DMS53 treated with DMSO at 0.1 percent for 48 hours (cell line): Measurements from ENCODE around the gene MTMR1.

Source experiments
- DNase-seq: peaks from one replicate; lab custom pipeline; 2025; ENCODE audit not compliant: unreplicated experiment; lab: John Stamatoyannopoulos, UW

Gene MTMR1

DNA sequence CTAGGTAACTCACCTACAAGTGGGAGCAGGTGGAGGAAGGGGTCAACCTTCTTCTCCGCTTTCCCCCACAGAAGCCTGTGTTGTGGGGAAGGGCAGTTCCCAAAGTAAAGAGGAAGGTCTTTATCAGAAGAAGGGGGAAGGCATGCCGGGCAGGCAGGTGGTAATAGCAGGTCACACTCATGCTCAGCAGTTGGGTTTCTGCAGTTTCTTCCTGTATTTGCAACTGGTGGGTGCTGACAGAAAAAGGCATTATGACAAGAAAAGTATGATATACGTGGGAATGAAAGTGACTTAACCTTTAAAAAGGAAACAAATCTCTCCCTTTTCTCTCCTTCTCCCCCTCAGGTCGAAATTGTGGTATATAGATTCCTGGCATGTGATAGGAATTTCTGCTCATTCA is 3.7 kb downstream of the MTMR1 start:
- DNase-seq: no peak

DNA sequence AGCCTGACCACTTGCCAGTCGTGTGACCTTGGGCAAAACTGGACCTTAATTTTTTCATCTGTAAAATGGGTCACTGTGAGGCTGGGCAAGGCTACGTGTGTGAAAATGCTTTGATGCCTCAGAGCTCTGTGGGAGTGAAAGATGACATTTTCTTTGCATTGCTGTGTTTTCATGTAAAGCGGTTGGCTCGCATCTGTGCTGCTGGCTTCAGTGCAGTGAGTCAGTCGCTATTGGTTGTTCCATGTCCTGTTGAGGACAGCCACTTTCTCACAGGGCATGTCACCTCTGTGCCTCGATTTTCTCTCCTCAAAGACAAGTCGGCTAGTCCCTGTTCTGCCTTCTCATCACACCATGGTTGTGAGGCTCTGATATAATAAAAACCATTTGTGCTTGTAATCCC is 4.4 kb downstream of the MTMR1 start:
- DNase-seq: no peak

DNA sequence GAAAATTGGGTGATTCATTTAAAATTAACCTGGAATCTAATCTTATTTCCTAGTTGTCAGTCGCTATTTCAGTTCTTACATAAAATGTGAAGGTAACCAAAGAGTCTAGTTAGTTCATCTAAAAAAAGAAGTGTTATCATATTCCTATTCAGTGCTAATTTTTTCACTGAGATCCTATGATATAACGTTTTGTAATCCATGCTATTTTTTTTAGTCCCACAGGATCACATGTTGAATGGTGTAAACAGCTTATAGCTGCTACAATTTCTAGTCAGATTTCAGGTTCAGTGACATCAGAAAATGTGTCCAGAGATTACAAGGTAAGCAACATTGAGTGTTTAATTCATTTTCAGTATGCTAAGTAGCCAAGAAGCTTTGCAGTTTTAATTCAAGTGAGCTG is 5.8 kb downstream of the MTMR1 start:
- no peak for DNase-seq

DNA sequence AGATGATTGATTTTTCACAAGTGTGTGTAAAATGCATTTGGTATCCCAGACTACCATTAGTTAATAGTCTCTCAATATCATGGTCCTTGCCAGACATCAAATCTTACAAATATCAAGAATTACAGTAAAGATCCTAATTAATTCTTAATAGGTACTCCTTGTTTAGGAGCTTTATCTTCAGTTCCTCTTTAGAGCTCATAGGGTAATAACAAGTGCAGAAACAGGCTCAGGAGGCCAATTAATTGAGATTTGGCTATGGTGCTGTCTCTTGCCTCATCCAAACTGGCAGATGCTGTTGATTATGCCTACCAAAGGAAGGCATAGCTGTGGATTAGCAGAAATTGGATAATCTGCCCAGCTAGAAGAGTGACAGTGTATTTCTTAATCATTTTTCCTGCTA is 6.9 kb downstream of the MTMR1 start:
- DNase-seq: no peak

DNA sequence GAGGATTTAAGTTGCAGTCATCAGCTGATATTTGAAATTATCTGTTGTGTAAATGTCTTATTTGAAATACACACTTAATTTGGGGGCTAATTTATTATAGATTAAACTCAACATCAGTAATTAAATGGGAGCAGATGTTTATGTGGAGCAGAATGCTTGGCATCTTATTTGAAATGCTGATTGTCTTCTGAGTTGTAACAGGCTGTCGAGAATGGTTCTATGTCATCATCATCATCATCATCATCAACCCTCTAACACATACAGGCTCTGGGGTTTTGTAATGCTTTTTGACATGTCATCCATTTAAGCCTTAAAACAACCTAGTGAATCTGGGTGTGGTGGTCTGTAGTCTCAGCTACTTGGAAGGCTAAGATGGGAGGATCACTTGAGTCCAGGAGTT is 8.2 kb downstream of the MTMR1 start:
- no peak for DNase-seq

DNA sequence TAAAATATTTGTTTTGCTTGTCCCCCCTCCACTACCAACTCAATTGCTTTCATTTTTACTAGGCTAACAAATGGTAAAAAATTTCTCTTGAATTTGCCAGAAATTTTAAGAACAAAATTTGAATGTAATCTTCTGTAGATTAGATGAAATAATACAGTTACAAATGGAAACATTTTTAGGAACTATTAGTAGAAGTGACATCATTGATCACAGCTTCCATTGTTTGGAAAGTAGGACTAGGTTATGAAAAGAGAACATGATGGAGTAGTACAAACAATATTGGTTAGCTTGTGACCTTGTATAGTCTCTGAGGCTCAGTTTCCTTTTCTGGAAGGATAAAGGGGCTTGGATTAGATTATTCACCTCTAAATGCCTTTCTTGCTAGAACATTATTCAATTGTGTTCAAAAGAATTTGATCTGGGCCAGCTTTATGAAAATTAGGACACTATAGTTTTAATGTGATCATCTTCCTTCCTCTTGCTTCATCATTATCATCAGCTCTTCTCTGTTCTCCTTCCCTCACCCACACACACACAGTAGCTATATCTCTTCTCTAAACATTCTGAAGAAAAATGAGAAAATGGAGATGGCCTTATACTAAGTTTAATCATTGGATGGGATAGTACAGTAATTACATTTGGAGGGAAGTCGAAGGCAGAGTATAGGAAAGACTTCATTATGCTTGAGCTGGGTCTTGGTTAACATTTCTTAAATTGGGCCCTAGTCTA is 9.9 kb downstream of the MTMR1 start:
- DNase-seq: no peak

DNA sequence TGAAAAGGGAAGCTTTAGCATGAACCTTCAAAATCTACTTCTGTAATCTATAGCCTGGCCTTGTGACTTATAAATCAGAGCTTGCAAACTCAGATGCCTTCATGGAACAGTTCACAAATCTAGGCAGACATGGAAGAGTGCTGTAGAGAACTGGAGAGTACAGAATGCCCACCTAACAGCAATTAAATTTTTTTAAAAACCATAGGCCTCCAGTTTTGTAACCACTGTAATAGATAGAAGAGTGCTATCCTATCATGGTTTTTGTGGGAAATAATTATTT is 10.4 kb downstream of the MTMR1 start:
- DNase-seq: no peak

DNA sequence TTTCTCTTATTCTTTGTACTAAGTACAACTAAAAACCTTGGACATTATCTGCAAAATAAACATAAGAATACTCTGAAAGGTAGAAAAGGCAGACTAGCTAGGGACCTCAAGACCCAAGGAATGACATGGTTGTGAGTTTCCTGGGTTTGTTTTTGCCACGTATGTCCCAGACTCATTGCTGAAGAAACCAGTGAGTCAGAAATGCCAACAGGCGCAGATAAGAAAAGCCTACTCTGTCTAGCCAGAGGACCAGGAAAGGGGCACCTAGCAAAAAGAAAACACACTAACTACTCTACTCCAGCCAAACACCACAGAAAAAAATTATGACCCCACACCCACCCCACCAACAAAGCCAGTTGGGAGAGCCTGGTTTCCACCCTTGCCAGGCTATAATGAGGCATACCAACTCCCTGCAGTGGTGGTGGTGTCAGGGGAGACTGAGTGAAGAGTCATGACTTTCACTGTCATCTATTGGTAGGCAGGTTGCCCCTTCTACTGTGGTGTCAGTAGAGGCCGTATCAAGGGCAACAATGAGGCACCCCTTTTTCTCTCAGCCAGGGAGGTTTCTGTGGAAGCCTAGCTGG is 10.9 kb downstream of the MTMR1 start:
- DNase-seq: no peak

DNA sequence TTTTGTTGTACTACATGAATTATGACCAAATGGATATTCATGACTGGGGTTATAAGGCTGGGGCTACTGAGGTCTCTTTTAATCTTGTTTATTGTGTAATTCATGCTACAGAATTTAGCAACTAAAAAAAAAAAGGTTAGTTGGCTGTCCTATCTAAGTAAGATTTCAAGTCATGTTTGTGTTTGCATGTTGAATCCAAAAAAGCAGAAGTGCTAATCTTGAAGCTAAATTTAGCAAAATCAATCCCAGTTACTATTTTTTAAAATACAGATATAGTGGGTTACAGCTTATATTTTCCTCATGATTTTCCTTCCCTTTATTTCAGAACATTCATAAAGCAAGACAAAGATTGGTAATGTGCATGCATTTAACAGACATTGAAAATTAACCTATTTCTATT is 19.4 kb downstream of the MTMR1 start:
- DNase-seq: no peak

DNA sequence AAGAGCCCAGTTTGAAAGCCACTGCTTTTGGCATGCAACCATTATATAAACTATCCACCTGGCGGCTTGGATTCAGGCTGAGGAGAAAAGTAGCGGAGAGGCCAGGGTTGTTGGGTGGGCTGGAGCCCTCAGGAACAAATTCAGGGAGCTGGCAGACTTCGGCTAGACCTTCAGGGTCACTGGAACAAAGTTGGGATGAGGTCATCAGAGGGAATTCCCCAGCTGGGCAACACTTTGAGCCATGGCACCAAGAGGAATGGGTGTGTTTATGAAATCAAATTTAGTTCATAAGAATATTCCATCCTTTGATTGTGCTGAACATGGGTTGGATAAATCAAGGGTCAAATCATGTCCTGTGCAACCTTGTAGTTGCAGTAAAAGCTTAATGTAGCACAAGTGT is 22.0 kb downstream of the MTMR1 start:
- DNase-seq: no peak

DNA sequence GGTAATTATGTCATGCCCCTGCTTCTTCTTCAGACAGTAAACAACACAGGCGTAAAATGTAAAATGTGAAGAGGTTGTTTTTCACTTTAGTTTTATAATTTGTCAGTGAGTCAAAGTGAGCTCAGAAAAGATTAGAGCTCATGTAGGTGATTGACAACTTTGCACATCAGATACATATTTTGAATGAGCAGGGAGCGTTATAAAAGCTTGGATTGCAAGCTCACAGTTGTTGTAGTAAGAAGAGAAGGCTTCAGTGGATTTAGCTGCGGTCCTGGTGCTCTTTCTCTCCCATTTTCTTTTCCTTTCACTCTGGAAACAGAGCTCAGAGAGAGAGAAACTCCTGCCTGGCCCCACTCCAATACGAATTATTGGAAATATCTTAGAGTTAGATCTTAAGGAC is 26.4 kb downstream of the MTMR1 start:
- no peak for DNase-seq

DNA sequence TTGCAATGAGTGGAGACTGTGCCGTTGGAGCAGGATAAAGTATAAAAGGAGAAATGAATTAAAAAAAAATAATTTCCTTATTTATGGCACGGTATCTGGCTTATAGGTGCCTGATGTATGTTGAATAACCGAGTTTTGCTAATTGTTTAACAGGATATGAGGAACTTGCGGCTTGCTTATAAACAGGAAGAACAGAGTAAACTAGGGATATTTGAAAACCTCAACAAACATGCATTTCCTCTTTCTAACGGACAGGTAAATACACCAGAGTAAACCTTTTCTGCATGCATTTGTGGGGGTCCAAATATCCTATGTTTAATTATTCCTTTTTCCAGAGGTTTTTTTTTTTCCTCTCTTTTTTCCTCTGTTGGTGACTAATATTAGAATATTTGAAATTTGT is 36.8 kb downstream of the MTMR1 start:
- no peak for DNase-seq

DNA sequence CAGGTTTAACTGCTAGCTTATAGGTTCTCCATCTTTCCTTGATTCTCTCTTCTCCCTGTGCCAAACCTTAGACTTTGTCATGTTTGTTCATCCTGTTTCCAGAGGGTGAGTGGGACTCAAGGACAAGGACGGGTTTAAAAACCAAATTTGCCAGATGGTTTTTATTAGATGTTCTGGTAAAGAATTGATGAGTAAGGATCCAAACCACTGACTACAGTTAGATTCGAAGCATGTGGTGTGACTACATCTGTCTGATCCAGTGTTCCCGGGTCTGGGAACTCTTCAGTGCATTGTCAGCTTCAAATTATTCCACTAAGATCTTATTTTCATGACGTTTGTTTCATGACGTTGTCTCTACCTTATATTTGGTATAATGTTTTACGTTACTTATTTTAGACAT is 37.5 kb downstream of the MTMR1 start:
- DNase-seq: no peak

DNA sequence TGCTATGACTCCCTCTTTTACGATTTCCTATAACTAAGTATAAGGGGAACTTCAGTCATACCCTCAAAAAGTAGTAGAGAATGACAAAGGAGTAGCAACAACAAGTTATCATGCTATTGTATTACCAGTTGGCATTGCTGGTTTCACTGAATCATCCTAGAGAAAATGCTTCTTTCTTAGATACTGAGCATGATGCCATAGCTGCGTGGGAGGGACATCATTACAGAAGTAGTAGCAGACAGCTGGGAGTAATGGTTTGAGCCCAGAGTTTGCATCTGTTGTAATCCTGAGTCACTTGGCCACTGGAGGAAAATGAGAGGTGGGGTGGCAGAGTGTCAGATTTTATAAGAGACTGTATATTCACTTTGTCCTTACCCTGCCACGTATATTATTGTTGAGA is 38.6 kb downstream of the MTMR1 start:
- DNase-seq: no peak

DNA sequence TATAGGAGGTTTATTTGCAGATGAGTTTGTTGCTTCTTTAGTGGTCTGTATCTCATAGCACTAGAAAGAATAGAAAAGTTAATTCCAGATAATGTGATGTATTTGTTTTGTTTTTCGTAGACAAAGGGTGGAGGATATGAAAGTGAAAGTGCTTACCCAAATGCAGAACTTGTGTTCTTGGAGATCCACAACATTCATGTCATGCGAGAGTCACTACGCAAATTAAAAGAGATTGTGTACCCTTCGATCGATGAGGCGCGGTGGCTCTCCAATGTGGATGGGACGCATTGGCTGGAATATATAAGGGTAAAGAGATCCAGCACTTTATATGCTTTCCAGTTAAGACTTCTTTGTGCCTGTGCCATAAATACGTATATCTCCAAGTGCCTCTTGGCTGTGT is 43.3 kb downstream of the MTMR1 start:
- DNase-seq: no peak

DNA sequence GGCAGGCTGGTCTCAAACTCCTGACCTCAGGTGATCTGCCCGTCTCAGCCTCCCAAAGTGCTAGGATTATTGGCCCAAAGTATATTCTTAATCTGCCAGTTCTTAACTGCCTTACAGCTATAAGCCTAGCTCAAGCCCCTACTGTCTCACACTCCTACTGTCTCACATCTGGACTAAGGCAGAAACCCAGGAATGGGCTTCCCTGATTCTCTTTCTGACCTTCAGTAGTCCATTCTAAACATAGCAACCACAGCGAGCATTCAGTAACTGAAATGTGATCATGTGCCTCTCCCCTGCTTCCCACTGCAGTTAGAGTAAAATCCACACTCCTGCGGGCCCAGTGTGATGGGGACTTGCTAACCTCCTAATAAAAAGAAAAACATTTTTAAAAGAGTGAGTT is 58.9 kb downstream of the MTMR1 start:
- DNase-seq: no peak

DNA sequence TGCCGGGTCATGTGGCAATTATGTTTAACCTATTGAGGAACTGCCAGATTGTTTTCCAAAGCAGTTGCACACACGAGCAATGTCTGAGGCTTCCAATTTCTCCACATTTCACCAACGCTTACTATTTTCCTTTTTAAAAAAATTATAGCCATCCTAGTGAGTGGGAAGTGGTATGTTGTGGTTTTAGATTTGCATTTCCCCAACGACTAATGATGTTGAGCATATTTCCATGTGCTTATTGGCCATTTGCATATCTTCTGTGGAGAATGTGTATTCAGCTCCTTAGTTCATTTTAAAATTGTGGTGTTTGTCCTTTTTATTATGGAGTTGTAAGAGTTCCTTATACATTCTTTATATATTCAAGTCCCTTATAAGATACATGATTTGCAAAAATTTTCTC is 60.2 kb downstream of the MTMR1 start:
- no peak for DNase-seq

DNA sequence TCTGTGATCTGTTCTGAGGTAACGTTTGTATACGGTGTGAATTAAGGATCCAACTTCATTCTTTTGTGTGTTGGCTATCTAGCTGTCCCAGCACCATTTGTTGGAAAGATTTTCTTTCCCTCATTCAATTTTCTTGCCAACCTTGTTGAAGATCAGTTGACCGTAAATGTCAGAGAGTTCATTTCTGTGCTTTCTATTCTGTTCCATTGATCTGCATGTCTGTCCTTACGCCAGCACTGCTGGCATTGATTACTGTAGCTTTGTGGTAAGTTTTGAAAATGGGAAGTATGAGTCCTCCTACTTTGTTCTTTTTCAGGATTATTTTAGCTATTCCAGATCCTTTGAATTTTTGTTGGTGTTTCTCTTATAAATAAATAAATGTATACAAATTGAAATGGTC is 60.8 kb downstream of the MTMR1 start:
- DNase-seq: no peak

DNA sequence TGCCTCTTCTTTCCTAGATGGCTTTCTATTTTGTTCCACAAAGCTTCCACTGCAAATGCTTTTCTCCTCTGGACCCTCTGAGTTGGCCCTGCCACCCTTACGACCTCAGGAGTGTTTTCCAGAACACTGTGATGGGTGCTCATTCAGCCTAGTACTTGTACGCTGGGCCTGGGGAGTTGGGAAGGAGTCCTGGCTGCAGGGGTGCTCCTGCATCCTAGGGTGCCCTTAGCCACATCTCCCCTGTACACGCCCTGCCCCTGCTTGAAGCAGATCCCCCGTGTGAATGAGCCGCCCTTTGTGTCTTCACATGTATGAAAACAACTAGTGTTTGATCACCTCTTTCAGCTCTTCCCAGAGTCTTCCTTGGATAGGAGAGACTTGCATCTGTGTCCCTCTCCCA is 64.2 kb downstream of the MTMR1 start:
- DNase-seq: no peak

DNA sequence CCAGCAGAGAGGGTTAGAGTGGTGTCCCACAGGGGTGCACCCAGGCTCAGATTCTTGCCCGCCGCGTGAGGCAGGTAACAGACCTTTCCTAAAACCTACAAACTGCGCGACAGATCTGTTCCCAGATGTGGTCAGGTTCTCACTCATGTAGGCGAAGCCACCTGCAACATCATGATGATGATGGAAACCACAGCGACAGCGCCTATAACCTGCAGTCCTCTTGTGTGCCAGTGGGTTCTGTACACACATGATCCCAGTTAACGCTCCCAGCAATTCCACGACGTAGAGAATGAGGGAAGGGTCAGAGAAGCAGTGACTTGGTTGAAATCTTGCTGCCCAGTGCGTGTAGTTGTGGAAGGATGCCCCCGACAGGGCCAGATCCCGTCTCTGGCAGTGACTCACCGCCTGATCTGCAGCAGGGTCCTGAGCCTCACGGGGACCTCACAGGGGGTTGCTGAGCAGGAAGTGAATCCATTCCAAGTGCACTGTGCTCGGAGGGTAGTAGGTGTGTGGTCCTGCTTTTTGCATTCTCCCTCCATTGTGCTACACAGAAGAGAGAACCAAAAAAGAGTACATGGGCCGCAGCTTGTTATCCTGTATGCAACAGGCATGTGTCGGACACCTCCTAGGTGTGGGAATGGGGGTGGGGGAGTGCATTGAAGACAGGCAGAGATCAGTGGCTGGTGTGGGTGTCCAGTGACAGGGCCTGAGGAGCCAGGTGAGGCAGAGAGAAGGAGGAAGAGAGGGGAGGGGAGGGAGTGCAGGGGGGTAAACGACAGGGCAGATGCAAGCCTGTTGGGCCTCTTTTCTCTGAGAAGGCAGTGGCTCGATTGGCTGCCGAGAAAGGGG is 66.6 kb downstream of the MTMR1 start:
- DNase-seq: no peak

DNA sequence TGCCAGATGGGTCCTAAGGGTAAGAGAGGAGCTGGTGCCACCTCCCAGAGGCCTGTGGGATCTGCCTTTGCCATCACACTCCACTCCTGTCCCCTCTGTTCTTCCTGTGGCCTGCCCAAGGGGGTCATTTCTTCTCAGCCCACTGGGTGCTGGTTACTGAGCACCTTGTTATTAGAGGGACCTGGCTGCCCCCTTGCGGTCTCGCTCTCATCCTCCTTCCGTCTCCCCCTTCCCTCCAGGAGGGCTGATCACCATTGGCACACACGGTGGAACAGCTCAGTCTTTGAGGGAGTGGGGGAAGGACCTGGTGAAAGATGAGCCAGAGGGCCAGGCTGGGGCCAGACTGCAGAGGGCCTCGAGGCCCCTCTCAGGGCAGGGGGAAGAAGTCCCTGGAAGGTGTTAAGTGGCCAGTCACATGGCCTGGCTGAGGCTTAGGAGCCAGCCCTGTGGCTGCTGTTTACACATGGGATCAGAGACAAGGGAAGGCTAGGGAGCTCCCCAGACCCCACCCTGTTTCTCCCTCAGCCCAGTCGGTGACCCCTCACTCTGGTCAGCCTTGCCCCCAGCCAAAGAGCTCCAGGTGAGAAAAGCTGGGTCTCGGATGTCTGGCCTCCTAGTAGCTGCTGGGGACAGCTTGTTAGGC is 68.1 kb downstream of the MTMR1 start:
- no peak for DNase-seq

DNA sequence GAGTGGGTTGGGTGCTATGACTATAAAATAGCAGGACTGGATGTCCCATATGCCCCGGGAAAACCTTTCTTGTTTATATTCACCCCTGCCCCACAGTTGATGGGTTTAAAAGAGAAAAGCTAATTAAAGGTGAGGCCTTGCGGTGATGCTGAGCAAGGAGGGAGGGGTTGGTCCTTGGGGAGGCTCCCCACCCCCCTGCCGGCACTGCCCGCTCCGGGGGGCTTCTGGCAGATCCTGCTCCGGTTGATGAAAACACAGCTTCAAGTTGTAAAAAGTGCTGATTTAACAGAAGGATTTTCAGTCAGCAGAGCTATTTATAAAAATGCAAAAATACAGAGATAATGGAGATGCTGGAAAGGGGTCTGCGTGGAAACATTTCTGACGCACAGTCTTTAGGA is 68.6 kb downstream of the MTMR1 start:
- no peak for DNase-seq
